Measurements from ENCODE around the gene EIF4EBP2. TPM values are rescaled to one million over a fixed set of nuclear protein-coding genes. Genes with fewer than 3 reads are reported as not detected.

EIF4EBP2 gene
- total and polyA plus RNA-seq, 12 donors, result 17.3 to 128 (median 78.3) TPM

- H3K4me1 ChIP-seq, result peaks cover 16 to 62% (median 37%) of the 10 kb centered on the region in 9 donors
- DNase-seq, result no peak
- peak overlapping the region in 7 of 10 donors; percentile 80 to 93 (median 89) for H3K27ac ChIP-seq
- no peak overlapping the region for H3K4me3 ChIP-seq
- intact Hi-C loops (cut with DNase I), result loop anchor here (2.0 to 10.0 kb wide), 15 partner anchors 29 to 425 kb away; partner anchors contain the start of genes EIF4EBP2 (in 1 of the 10) and PCBD1 (in 1 of the 10)
- no peak for TF ChIP-seq CTCF (IDR thresholded peaks at IDR 0.05)
- H3K27me3 ChIP-seq, result peaks cover 0 to 34% (median 0%) of the 10 kb centered on the region in 7 donors
- H3K36me3 ChIP-seq, result no peaks in the 10 kb centered on the region
- ATAC-seq, result peak in 1 of 8 donors; percentile 1
- H3K9me3 ChIP-seq, result no peaks in the 10 kb centered on the region
- 85 to 86% methylated on average over 28 to 29 of the region's 29 CpGs for WGBS, 2 donors
These were observed 56.0 kb downstream of the EIF4EBP2 start for GRCh38 chr10:70459774-70460490.

GRCh38 chr10:70461397-70462348 lies 57.7 kb downstream of the EIF4EBP2 start:
- intact Hi-C loops (cut with DNase I), result loop anchor here (1.0 to 10.0 kb wide), 12 partner anchors 46 to 421 kb away; no protein-coding TSS in a partner anchor
- H3K4me1 ChIP-seq, result peaks cover 16 to 53% (median 37%) of the 10 kb centered on the region in 9 donors
- H3K36me3 ChIP-seq, result no peaks in the 10 kb centered on the region
- no peak overlapping the region for H3K4me3 ChIP-seq
- DNase-seq (peak; percentile 52 to 56), ATAC-seq (peak; percentile 42 to 73 (median 54))
- TF ChIP-seq CTCF (IDR thresholded peaks at IDR 0.05), result peak; percentile 82 to 95 (median 88)
- WGBS, 2 donors, result 51 to 55% methylated on average over 13 of the region's 13 CpGs
- no peaks in the 10 kb centered on the region for H3K9me3 ChIP-seq
- peak overlapping the region in 5 of 10 donors; percentile 6 to 47 (median 17) for H3K27ac ChIP-seq
- H3K27me3 ChIP-seq, result peaks cover 0 to 34% (median 0%) of the 10 kb centered on the region in 7 donors

GRCh38 chr10:70462349-70462984 lies 58.5 kb downstream of the EIF4EBP2 start:
- Histone ChIP-seq H3K4me3 (no peak overlapping the region), H3K4me1 (peaks cover 16 to 47% (median 34%) of the 10 kb centered on the region in 9 donors), H3K9me3 (no peaks in the 10 kb centered on the region), H3K36me3 (no peaks in the 10 kb centered on the region), H3K27ac (peak overlapping the region in 6 of 10 donors; percentile 6 to 47 (median 16)), H3K27me3 (peaks cover 0 to 28% (median 0%) of the 10 kb centered on the region in 7 donors)
- ATAC-seq (peak; percentile 44 to 82 (median 68)), DNase-seq (peak; percentile 82 to 87)
- 4 to 16% methylated on average over 4 of the region's 4 CpGs for WGBS, 2 donors
- peak in 3 of 9 donors; percentile 8 to 32 (median 19) for TF ChIP-seq CTCF (IDR thresholded peaks at IDR 0.05)
- intact Hi-C loops (cut with DNase I), result loop anchor here in 9 of 10 donors (2.0 to 10.0 kb wide), 10 partner anchors 45 to 420 kb away; no protein-coding TSS in a partner anchor

Measured in heart right ventricle (tissue), 16 donors.